GM12801 (cell line): ENCODE results near the gene PON3.

ENCODE experiments used
- CTCF ChIP-seq: IDR thresholded peaks from one replicate; pipeline ENCODE4 v1.5.1; 2011; ENCODE audit warnings: control low read depth; ENCODE audit not compliant: insufficient read length; ENCODE audit errors: extremely low read depth

Gene PON3

DNA sequence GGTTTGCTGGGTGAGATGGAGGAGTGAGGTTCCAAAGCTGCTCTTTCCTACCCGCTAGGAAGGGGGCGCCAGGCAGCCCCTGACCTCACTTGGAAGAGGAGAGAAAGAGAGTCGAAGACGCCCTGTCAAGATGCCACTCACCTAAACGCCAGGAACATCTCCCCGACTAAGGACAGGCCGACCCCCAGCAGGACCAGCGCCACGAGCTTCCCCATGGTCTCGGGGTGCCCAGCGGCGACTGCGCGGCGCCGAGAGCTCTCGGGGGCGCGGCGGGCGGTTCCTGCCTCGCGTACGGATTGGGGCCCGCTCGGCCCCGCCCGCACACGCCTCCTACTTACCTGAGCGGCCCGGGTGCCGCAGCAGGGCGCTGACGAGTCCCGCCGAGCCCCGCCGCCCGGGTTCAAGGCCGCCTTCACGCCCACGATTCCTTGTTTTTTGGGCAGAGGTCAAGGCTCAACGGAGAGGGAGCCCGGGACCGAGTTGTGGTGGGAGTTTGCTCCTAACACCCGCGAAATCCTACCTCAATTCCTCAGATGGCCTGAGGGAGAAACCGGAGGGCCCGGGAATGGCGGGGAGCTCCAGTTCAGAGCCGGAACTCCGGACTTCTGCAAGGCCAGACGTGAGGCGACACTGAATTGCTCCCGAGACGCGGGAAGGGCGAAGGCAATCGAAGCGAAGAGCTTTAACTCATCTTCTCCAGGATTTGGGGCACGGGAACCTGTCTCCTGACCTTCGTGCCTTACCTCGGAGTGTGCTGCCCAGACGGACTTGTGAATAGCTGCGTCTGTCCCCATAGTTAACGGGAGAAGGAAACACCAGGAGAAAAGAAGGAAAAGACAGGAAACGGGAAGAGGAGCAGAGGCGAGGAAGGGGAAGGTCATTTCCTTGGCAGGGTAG is at the start of gene PON3:
Gene PON3 (minus strand): TSS at position 240 of the 897 bp plus-strand sequence. CDS start 25 bp downstream, at position 215.
- TF ChIP-seq CTCF: no peak

DNA sequence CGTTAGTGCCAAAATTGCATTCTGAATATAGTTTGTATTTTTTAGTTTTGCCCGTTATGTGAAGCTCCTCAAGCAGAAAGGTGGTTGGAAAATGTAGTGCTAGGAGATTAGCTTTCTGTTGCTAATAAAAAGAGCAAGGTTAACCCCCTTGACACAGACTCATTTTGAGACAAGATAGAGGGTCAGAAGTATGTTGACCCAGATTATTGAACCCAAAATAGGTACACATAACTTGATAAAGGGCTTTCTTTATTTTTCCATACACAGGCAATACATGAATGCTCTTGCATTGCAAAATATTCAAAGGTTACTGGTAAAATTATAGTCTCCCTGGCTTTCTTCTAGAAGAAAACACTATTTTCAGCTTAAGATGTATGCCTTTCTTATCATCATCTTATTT is 48.6 kb upstream of the PON3 start:
- no peak for TF ChIP-seq CTCF

GRCh38 chr7:95441042-95441823 is 45.1 kb upstream of the PON3 start:
- no peak for TF ChIP-seq CTCF

GRCh38 chr7:95440394-95441038 is 44.3 kb upstream of the PON3 start:
- no peak for TF ChIP-seq CTCF

DNA sequence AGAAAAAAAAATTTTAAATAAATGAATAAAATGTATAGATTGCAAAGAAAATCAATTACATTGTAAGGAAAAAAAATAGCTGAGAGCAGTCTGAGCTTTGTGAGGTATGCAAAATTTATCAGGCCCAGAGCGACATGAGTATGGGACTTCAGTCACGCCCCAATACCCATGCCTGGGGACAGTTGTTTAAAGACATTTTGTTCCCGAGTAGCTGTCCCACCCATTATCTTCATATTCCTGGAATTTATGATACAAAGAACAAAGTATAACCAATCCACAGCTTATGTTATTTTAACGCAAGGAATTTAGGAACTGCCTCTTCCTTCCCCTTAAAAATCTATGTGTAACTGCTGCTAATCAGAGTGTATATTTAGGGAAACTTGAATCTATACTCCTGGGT is 40.2 kb upstream of the PON3 start:
- no peak for TF ChIP-seq CTCF

DNA sequence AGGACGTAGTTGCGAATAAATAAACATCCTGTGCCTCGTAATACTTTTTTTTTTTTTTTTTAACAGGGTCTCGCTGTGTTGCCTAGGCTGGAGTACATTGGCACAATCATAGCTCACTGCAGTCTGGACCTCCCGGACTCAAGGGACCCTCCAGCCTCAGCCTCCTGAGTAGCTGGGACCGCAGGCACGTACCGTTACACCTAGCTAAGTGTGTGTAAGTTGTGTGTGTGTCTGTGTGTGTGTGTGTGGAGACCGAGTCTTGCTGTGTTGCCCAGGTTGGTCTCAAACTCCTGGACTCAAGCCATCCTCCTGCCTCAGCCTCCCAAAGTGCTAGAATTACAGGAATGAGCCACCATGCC is 39.2 kb upstream of the PON3 start:
- no peak for TF ChIP-seq CTCF

DNA sequence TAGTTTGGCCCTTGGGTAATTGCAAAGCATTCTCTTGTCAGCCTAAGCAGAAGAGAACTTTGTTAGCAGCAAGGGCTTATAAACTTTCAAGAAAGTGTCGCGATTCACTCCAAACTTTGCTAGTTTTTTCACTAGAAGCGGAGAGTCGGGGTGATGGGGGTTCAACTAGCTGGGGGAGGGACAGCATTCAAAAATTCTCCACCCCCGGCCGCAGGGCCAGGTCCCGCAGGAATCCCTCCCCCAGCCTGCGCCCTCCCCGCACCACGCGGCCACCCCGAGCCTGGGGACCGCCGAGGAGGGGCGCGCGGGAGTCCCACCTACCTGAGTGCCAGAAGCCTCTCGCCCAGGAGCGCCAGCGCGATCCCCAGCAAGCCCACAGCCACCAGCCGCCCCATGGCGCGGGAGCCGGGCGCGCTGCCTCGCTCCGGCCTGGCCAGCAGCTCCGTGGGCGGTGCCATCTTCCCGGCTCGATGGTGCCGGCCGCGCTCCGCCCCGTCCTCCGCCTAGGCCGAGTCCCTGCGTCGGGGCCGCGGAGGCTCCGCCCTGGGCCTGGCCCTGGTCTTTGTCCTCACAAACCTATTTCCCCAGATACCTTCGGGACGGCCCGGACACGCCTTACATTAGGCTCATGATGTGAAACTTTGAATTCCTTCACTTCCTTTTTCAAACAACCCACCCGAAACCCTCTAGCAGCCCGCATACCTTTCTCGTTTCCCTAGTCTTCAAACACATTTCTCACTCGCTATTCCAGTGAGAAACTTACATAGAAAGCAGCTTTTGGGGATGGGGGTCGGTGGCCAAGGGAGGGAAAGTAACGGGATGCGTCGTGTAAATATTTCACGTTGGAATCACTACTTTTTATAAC is 38.6 kb upstream of the PON3 start, which contains the start of gene PON2:
Gene PON2 (minus strand): TSS at position 472 of the 865 bp plus-strand sequence. CDS start 77 bp downstream, at position 395.
- TF ChIP-seq CTCF: no peak
